Lung (tissue), 12 donors: ENCODE measurements around the gene GPC6. TPM values are rescaled to one million over a fixed set of nuclear protein-coding genes. Genes with fewer than 3 reads are reported as not detected.

ENCODE experiments used
- ATAC-seq: fragments of 200-7000 bp; cut with Tn5 transposase; one replicate; pipeline ENCODE4 v1.9.1; 2020; ENCODE audit warnings: moderate number of reproducible peaks; ENCODE audit not compliant: insufficient read depth, low FRiP score
- DNase-seq, 3 donors: peaks; one replicate each; pipeline ENCODE4 v3.0.0-alpha.2; 2013 to 2017
- H3K27ac ChIP-seq, 2 donors: one replicate each; pipeline ENCODE4 v1.5.1; 2013; ENCODE audit warnings: mild to moderate bottlenecking in 2 of 2, moderate library complexity in 2 of 2, control low read depth in 1 of 2, inconsistent platforms in 1 of 2, low read depth in 1 of 2, low read length in 1 of 2
- H3K27me3 ChIP-seq, 3 donors: one replicate each; pipeline ENCODE4 v1.5.1; 2013; ENCODE audit warnings: low read length in 2 of 3; ENCODE audit not compliant: control insufficient read depth in 3 of 3, insufficient read depth in 3 of 3
- H3K36me3 ChIP-seq, 4 donors: one replicate each; pipeline ENCODE4 v1.5.1; 2013; ENCODE audit warnings: low read length in 4 of 4, mild to moderate bottlenecking in 1 of 4, moderate library complexity in 1 of 4; ENCODE audit not compliant: control insufficient read depth in 4 of 4, insufficient read depth in 4 of 4
- H3K4me1 ChIP-seq, 5 donors: one replicate each; pipeline ENCODE4 v1.5.1; 2013; ENCODE audit warnings: low read length in 5 of 5, mild to moderate bottlenecking in 2 of 5, moderate library complexity in 1 of 5; ENCODE audit not compliant: control insufficient read depth in 5 of 5, insufficient read depth in 5 of 5
- H3K4me3 ChIP-seq: one replicate; pipeline ENCODE4 v1.5.1; 2013; ENCODE audit warnings: mild to moderate bottlenecking, control low read depth, moderate library complexity
- H3K9ac ChIP-seq, 2 donors: one replicate each; pipeline ENCODE4 v1.5.1; 2013; ENCODE audit warnings: low read length in 2 of 2, control low read depth in 1 of 2; ENCODE audit not compliant: insufficient read depth in 1 of 2
- H3K9me3 ChIP-seq, 4 donors: one replicate each; pipeline ENCODE4 v1.5.1; 2013; ENCODE audit warnings: low read length in 3 of 4, mild to moderate bottlenecking in 1 of 4, moderate library complexity in 1 of 4; ENCODE audit not compliant: control insufficient read depth in 4 of 4, insufficient read depth in 3 of 4
- WGBS, 2 donors: extraction: QIAGEN DNeasy Blood & Tissue Kit; methylation state at CpG; one replicate each; pipeline ENCODE4 v1.1.7; 2013; 5-methylcytosine and 5-hydroxymethylcytosine counted together
- polyA plus RNA-seq, 2 donors: library from polyadenylated mRNA; stranded (reverse); fragments of 200-250 nt; gene quantifications; one replicate each; pipeline ENCODE4 v1.2.1, GENCODE V29; 2013
- total RNA-seq, 2 donors: library from RNA; depleted of rRNA in 1 of 2; stranded (reverse); fragments of >200 nt in 1 of 2; gene quantifications; one replicate each; pipeline ENCODE4 v1.2.1, GENCODE V29; 2014 to 2021
- TF ChIP-seq, protein P1 (sequence below): IDR thresholded peaks from 2 replicates; pipeline ENCODE4 v1.5.1; 2012; ENCODE audit warnings: mild to moderate bottlenecking; ENCODE audit errors: control extremely low read depth, extremely low read depth
- donor health status: control.
- donor health status: control.
- donor health status: Bipolar disorder and iron deficiency.
- donor health status: healthy.
- donor health status: DM: yes; HTN: yes; CAD: no.

The GPC6 gene
- total and polyA plus RNA-seq, 4 donors = 0.45 to 31.4 (median 4.8) TPM

DNA sequence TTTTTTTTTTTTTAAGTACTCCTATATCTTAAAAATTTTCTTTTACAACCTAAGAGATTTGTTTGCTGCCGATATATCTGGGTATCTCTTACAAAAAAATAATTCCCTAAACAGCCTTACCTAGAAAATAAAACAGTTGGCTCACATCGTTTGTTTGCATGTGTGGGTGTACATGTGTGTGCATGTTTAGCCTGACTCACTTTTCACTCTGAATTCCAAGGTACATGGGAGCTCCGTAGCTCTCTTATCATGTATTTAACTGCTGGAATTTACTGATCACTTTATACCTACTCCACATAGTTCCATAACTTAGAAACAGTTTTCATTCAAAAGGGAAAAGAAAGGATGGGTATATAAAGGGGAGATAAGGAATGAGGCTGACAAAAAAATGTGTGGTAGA, 616.5 kb downstream of the GPC6 start:
- TF ChIP-seq, protein P1, sequence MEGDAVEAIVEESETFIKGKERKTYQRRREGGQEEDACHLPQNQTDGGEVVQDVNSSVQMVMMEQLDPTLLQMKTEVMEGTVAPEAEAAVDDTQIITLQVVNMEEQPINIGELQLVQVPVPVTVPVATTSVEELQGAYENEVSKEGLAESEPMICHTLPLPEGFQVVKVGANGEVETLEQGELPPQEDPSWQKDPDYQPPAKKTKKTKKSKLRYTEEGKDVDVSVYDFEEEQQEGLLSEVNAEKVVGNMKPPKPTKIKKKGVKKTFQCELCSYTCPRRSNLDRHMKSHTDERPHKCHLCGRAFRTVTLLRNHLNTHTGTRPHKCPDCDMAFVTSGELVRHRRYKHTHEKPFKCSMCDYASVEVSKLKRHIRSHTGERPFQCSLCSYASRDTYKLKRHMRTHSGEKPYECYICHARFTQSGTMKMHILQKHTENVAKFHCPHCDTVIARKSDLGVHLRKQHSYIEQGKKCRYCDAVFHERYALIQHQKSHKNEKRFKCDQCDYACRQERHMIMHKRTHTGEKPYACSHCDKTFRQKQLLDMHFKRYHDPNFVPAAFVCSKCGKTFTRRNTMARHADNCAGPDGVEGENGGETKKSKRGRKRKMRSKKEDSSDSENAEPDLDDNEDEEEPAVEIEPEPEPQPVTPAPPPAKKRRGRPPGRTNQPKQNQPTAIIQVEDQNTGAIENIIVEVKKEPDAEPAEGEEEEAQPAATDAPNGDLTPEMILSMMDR = no peak
- DNase-seq (no peak), ATAC-seq (no peak)
- 81 to 86% methylated on average over 3 of the region's 3 CpGs for WGBS, 2 donors
- Histone ChIP-seq H3K27ac (no peak overlapping the region), H3K4me3 (no peak overlapping the region), H3K4me1 (no peaks in the 10 kb centered on the region), H3K36me3 (no peaks in the 10 kb centered on the region), H3K27me3 (no peaks in the 10 kb centered on the region), H3K9ac (no peak overlapping the region), H3K9me3 (no peaks in the 10 kb centered on the region)

DNA sequence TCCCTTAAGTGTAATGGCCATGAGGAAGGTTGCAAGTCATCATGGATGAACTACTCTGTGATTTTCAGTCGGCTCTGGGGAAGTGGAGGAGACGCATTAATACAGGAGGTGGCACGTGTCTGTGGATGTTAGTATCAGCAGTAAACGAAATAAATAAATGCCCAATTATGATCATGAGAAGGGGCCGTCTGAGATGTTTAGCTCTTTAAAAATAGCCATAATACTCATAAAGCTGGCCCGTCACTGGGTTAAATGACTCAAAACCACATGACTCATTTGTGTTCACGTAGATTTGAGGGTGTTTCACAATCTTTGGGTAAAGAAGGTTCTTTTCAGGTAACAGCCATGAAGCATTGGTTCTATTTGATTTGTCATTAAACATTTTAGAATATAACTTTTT, 620.6 kb downstream of the GPC6 start:
- no peaks in the 10 kb centered on the region for H3K27me3 ChIP-seq
- no peak overlapping the region for H3K9ac ChIP-seq
- WGBS, 2 donors = 82 to 85% methylated on average over 7 of the region's 7 CpGs
- H3K4me3 ChIP-seq = no peak overlapping the region
- H3K36me3 ChIP-seq = no peaks in the 10 kb centered on the region
- H3K4me1 ChIP-seq = no peaks in the 10 kb centered on the region
- H3K27ac ChIP-seq = no peak overlapping the region
- no peak for ATAC-seq
- no peak for DNase-seq
- TF ChIP-seq, protein P1 = no peak
- no peaks in the 10 kb centered on the region for H3K9me3 ChIP-seq

DNA sequence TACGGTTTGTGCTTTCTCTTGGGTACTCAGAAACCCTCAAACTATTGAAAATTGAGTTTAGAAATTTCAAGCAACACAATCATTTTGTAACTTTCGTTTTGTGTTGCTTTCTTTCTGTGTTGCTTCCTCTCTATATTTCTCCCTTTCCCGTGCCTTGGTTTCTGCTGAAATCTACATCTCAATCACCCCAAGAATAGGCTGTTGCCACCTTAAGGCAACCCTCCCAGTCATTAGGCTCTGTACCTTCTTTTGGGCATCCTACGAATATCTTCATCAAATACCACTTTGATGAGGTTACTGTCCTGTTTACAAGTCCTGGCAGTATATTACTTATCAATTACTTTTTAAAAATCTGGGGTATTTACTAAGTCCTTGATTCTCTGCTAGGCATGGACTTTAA, 621.6 kb downstream of the GPC6 start:
- ATAC-seq (no peak), DNase-seq (no peak)
- Histone ChIP-seq H3K27ac (no peak overlapping the region), H3K27me3 (no peaks in the 10 kb centered on the region), H3K9ac (no peak overlapping the region), H3K9me3 (no peaks in the 10 kb centered on the region), H3K36me3 (no peaks in the 10 kb centered on the region), H3K4me3 (no peak overlapping the region), H3K4me1 (no peaks in the 10 kb centered on the region)
- 73 to 74% methylated on average over 4 of the region's 4 CpGs for WGBS, 2 donors
- TF ChIP-seq, protein P1 = no peak

DNA sequence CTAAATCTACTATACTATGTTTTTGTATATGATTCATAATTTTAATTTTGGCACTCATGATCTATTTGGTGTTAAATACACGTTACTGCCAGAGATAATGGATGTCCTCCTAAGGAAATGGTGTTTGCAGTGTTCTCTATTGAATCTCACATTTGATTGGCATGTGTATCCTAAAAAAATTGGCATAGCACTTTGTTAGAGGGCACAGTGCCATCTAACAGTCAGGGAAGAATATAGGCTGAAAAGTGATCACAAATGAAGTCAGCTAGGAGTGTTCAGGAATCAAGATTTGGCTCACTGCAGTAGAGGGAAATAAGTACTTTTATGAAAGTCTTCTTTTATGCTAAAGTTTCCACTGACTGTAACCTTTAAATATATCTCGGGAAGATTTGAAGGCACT, 624.6 kb downstream of the GPC6 start:
- no peak overlapping the region for H3K4me3 ChIP-seq
- no peak for ATAC-seq
- DNase-seq = peak in 1 of 3 donors; percentile 3
- 63 to 78% methylated on average over 2 of the region's 2 CpGs for WGBS, 2 donors
- TF ChIP-seq, protein P1 = no peak
- no peaks in the 10 kb centered on the region for H3K27me3 ChIP-seq
- H3K9me3 ChIP-seq = no peaks in the 10 kb centered on the region
- no peaks in the 10 kb centered on the region for H3K36me3 ChIP-seq
- no peak overlapping the region for H3K27ac ChIP-seq
- no peak overlapping the region for H3K9ac ChIP-seq
- no peaks in the 10 kb centered on the region for H3K4me1 ChIP-seq
